ENCODE results near the gene SELENON. TPM values are rescaled to one million over a fixed set of nuclear protein-coding genes. Genes with fewer than 3 reads are reported as not detected.

SELENON gene
- total and polyA plus RNA-seq, 2 of the 13 experiments (the other 11 are each of a cell fraction or from before 2014, with no cell fraction given): 3.8 to 8.0 TPM

DNA sequence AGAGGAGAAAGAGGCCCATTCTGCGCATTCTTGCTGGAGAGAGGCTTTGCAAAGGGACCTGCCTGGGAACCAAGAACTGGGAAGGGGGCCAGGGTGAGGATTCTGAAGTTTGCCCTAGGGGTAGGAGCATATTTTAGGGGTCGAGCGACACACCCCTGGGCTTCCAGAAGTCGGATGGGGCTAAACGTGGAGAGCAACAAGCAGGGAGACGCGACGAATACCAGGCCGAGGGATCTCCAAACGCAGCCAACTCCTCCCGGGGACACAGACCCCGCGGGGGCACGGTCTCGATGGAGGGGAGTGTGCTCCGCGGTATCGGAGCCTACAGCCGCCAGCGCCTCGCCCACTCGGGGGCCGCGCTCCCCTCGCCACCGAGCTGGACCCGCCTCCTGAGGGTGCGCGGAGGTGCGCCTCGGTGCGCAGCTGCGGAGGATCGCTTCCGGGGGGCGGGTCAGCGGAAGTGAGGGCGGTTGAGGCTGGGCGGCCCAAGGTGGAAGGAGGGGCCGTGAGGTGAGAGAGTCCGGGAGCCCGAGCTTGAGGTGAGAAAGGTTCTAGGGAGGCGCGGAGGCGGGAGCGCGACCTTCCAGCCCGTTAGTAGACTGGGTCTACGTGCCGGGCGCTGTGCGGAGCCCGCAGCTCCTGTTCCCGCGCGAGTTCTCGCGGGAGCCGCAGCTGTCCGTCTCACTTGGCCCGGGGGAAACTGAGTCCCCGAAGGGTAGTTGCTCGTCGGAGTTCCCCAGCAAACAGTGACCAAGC lies 19.7 kb downstream of the SELENON start, which contains the start of gene MTFR1L:
MTFR1L (plus strand) TSS at position 464 of the 756 bp plus-strand sequence. CDS start 3,151 bp downstream, outside the sequence.
- Histone ChIP-seq H3K4me1 (ENCODE audit: insufficient read depth, low read length) (peaks cover 32% of the 10 kb centered on the region), H3K79me2 (ENCODE audit: insufficient read depth, low read length) (peaks cover 26% of the 10 kb centered on the region), H4K20me1 (ENCODE audit: insufficient read depth, low read length) (peaks cover 4% of the 10 kb centered on the region), H3K27me3 (ENCODE audit: control insufficient read depth in 1 of 2, insufficient read depth in 2 of 2, low read length in 2 of 2) (no peaks in the 10 kb centered on the region; a peak in 1 of 5 replicates), H3K9me3 (ENCODE audit: low read length) (no peaks in the 10 kb centered on the region), H3K4me3 (replicated peaks in 1 of 3; ENCODE audit: insufficient read depth in 1 of 3, low read depth in 2 of 3, low read length in 3 of 3) (peak within 1 kb of the TSS; percentile 90 to 94 (median 94)), H3K9ac (ENCODE audit: insufficient read depth, low read depth, low read length) (peak within 1 kb of the TSS; percentile 98), H2AFZ (ENCODE audit: low read length) (no peak within 1 kb of the TSS), H3K36me3 (replicated peaks in 1 of 2; ENCODE audit: control insufficient read depth in 1 of 2, insufficient read depth in 2 of 2, low read length in 2 of 2) (peaks cover 0 to 7% of the 10 kb centered on the region in 2 experiments; a peak in 1 of 5 replicates), H3K4me2 (ENCODE audit: low read depth, low read length) (peak within 1 kb of the TSS; percentile 95), H3K27ac (ENCODE audit: extremely low read length, insufficient read depth, low read length) (peak within 1 kb of the TSS; percentile 98)
- intact Hi-C loops (cut with micrococcal nuclease; ENCODE audit: unreplicated experiment) (loop anchor here (5.0 kb wide), 2 partner anchors 73 to 178 kb away; partner anchors contain the start of gene PAFAH2), in situ Hi-C loops (cut with HindIII; ENCODE audit: extremely low pct_ligation_motif_present, low pct_unique_long_range_greater_than_20kb) (loop anchor here (10.0 to 25.0 kb wide), 2 partner anchors 175 to 207 kb away; partner anchors contain the start of genes MAN1C1 and PAFAH2)
- CTCF ChIA-PET (ENCODE audit: low intra/inter-chr PET ratio, low total read pairs): no interaction called here
- POLR2A ChIA-PET: interaction anchor here (0.9 to 3.3 kb wide), 13 partner anchors 9 to 350 kb away, joined by 3 to 20 read pairs (median 4); partner anchors contain the start of genes PAFAH2, SELENON and ZNF593
- WGBS (ENCODE audit: low lambda C conversion rate): 0% methylated on average over 3 of the region's 64 CpGs
- ATAC-seq (peak; percentile 89), FAIRE-seq (peak; percentile 18), DNase-seq (ENCODE audit: low spot score) (peak; percentile 83)
- BruUV-seq (replicated peaks): no TSS peak
- TF ChIP-seq SIX4 (CRISPR knock-in tag; IDR thresholded peaks at IDR 0.05) (no peak), MIER3 (CRISPR knock-in tag; IDR thresholded peaks at IDR 0.05; ENCODE audit: borderline replicate concordance) (0 out of 2 replicates have a peak, but pooled peaks have one; percentile 52), ISL2 (CRISPR knock-in tag; IDR thresholded peaks at IDR 0.05) (no peak), LBX2 (CRISPR knock-in tag; IDR thresholded peaks at IDR 0.05; ENCODE audit: borderline replicate concordance) (0 out of 2 replicates have a peak, but pooled peaks have one; percentile 57), ZKSCAN8 (CRISPR knock-in tag; IDR thresholded peaks at IDR 0.05; ENCODE audit: borderline replicate concordance) (peak; percentile 38; the same call in 1 of the 2 replicates), KAT7 (CRISPR knock-in tag; IDR thresholded peaks at IDR 0.05; ENCODE audit: borderline replicate concordance) (peak; percentile 50; the same call in 1 of the 2 replicates), SMAD1 (CRISPR knock-in tag; IDR thresholded peaks at IDR 0.05; ENCODE audit: borderline replicate concordance, low read depth) (0 out of 2 replicates have a peak, but pooled peaks have one; percentile 48), ZBTB44 (CRISPR knock-in tag; IDR thresholded peaks at IDR 0.05) (peak; percentile 11; the same call in 1 of the 2 replicates), ZFP36 (IDR thresholded peaks at IDR 0.05; ENCODE audit: borderline replicate concordance, low read depth, low read length, partially characterized antibody) (no peak), ARID3A (IDR thresholded peaks at IDR 0.05; ENCODE audit: low read depth, low read length) (no peak), TEAD3 (CRISPR knock-in tag; optimal IDR thresholded peaks at IDR 0.05; ENCODE audit: borderline replicate concordance) (peak; percentile 34), ZNF589 (CRISPR knock-in tag; conservative IDR thresholded peaks at IDR 0.05) (no peak), YEATS2 (CRISPR knock-in tag; IDR thresholded peaks at IDR 0.05; ENCODE audit: borderline replicate concordance) (peak; percentile 87), ZNF629 (CRISPR knock-in tag; conservative IDR thresholded peaks at IDR 0.05) (no peak)
- TF ChIP-seq, protein P1, sequence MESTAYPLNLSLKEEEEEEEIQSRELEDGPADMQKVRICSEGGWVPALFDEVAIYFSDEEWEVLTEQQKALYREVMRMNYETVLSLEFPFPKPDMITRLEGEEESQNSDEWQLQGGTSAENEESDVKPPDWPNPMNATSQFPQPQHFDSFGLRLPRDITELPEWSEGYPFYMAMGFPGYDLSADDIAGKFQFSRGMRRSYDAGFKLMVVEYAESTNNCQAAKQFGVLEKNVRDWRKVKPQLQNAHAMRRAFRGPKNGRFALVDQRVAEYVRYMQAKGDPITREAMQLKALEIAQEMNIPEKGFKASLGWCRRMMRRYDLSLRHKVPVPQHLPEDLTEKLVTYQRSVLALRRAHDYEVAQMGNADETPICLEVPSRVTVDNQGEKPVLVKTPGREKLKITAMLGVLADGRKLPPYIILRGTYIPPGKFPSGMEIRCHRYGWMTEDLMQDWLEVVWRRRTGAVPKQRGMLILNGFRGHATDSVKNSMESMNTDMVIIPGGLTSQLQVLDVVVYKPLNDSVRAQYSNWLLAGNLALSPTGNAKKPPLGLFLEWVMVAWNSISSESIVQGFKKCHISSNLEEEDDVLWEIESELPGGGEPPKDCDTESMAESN (CRISPR knock-in tag; conservative IDR thresholded peaks at IDR 0.05): peak; percentile 40; the same call in 1 of the 2 replicates
